ENCODE results near the gene TTC7B. TPM values are rescaled to one million over a fixed set of nuclear protein-coding genes. Genes with fewer than 3 reads are reported as not detected.

TTC7B gene
- total and polyA plus RNA-seq, 2 experiments from 2014 or later: 7.9 to 28.6 TPM

- Histone ChIP-seq H3K79me2 (replicated peaks; ENCODE audit: insufficient read depth) (no peaks in the 10 kb centered on the region), H3K4me3 (no peak overlapping the region), H3K27me3 (ENCODE audit: insufficient read depth) (no peaks in the 10 kb centered on the region), H4K20me1 (replicated peaks; ENCODE audit: insufficient read depth) (no peaks in the 10 kb centered on the region), H3F3A (replicated peaks; ENCODE audit: low read depth) (no peaks in the 10 kb centered on the region), H3K4me1 (ENCODE audit: insufficient read depth) (no peaks in the 10 kb centered on the region), H3K27ac (ENCODE audit: low read depth) (no peak overlapping the region), H2AFZ (no peak overlapping the region), H3K36me3 (ENCODE audit: insufficient read depth) (no peaks in the 10 kb centered on the region), H3K9me2 (ENCODE audit: insufficient read depth) (no peaks in the 10 kb centered on the region), H3K4me2 (no peak overlapping the region)
- no peak for TF ChIP-seq EZH2phosphoT487 (IDR thresholded peaks at IDR 0.05; ENCODE audit: unreplicated experiment)
- TF ChIP-seq ETS1 (IDR thresholded peaks at IDR 0.05): no peak
- TF ChIP-seq POLR2AphosphoS5 (IDR thresholded peaks at IDR 0.05; ENCODE audit: low read depth): no peak
- TF ChIP-seq REST (IDR thresholded peaks at IDR 0.05; ENCODE audit: unreplicated experiment): no peak
- no peak for TF ChIP-seq ZNF331 (CRISPR knock-in tag; IDR thresholded peaks at IDR 0.05; ENCODE audit: low read depth)
- TF ChIP-seq ZNF114 (CRISPR knock-in tag; IDR thresholded peaks at IDR 0.05): no peak
- TF ChIP-seq CREB1 (CRISPR knock-in tag; IDR thresholded peaks at IDR 0.05; ENCODE audit: low read depth): no peak
- no peak for TF ChIP-seq NANOG (IDR thresholded peaks at IDR 0.05; ENCODE audit: borderline replicate concordance)
- no peak for TF ChIP-seq JUNB (IDR thresholded peaks at IDR 0.05; ENCODE audit: unreplicated experiment)
- no peak for TF ChIP-seq ZNF462 (CRISPR knock-in tag; IDR thresholded peaks at IDR 0.05)
- no peak for TF ChIP-seq CTCF (conservative IDR thresholded peaks at IDR 0.05; ENCODE audit: low read depth in 2 of 2)
- TF ChIP-seq STAT1 (IDR thresholded peaks at IDR 0.05; ENCODE audit: unreplicated experiment): no peak
- TF ChIP-seq EZH2 (IDR thresholded peaks at IDR 0.05; ENCODE audit: low read depth, unreplicated experiment): no peak
- H3K36me3 Mint-ChIP-seq (ENCODE audit: low read depth): no peaks in the 10 kb centered on the region
- no peak overlapping the region for H3K27ac Mint-ChIP-seq
- H3K27me3 Mint-ChIP-seq (ENCODE audit: insufficient read depth, low read depth, poor library complexity): peaks cover 2% of the 10 kb centered on the region
- ATAC-seq (no peak), DNase-seq (ENCODE audit: low spot score) (no peak)
- no peak overlapping the region for H3K4me3 Mint-ChIP-seq
- H3K9me3 Mint-ChIP-seq: no peaks in the 10 kb centered on the region
- peaks cover 6% of the 10 kb centered on the region; the same call in 2 of the 3 replicates for H3K4me1 Mint-ChIP-seq
These were observed 232.8 kb downstream of the TTC7B start for GRCh38 chr14:90583427-90583826.

Data from GM23338 (cell line).